WERI-Rb-1 (cell line): ENCODE data around the gene CCDC57.

Source experiments
- DNase-seq: peaks from one replicate; pipeline ENCODE4 v3.0.0-alpha.2; 2020
- H3K27ac ChIP-seq: fragments of 250-450 bp; sonication (Bioruptor Pico); 2 replicates; pipeline ENCODE4 v1.5.1; 2020; ENCODE audit warnings: mild to moderate bottlenecking, moderate library complexity
- H3K27me3 ChIP-seq: fragments of 250-450 bp; sonication (Bioruptor Pico); 2 replicates; pipeline ENCODE4 v1.5.1; 2021; ENCODE audit warnings: mild to moderate bottlenecking, low read depth, moderate library complexity; ENCODE audit not compliant: insufficient read depth, severe bottlenecking
- H3K36me3 ChIP-seq: fragments of 250-450 bp; sonication (Bioruptor Pico); 2 replicates; pipeline ENCODE4 v1.5.1; 2020; ENCODE audit warnings: mild to moderate bottlenecking, moderate library complexity
- H3K4me3 ChIP-seq: 2 replicates; pipeline ENCODE4 v1.5.1; 2011; ENCODE audit warnings: low read depth, mild to moderate bottlenecking, control low read depth, low read length
- H3K9me3 ChIP-seq: fragments of 250-450 bp; sonication (Bioruptor Pico); 2 replicates; pipeline ENCODE4 v1.5.1; 2021; ENCODE audit warnings: mild to moderate bottlenecking, moderate library complexity; ENCODE audit not compliant: severe bottlenecking
- CTCF ChIP-seq: IDR thresholded peaks from 2 replicates; pipeline ENCODE4 v1.5.1; 2011; ENCODE audit warnings: low read depth, mild to moderate bottlenecking, control low read depth, inconsistent platforms, low read length

CCDC57 gene

GRCh38 chr17:82092995-82093751 lies 119.5 kb downstream of the CCDC57 start:
- Histone ChIP-seq H3K9me3 (peaks cover 4% of the 10 kb centered on the region), H3K36me3 (peaks cover 96% of the 10 kb centered on the region), H3K27ac (no peak overlapping the region), H3K27me3 (no peaks in the 10 kb centered on the region), H3K4me3 (no peak overlapping the region)
- peak; percentile 7 for DNase-seq
- TF ChIP-seq CTCF, result no peak

GRCh38 chr17:82092628-82092994 lies 120.0 kb downstream of the CCDC57 start:
- TF ChIP-seq CTCF, result no peak
- no peaks in the 10 kb centered on the region for H3K27me3 ChIP-seq
- peaks cover 98% of the 10 kb centered on the region for H3K36me3 ChIP-seq
- DNase-seq, result no peak
- H3K4me3 ChIP-seq, result no peak overlapping the region
- no peak overlapping the region for H3K27ac ChIP-seq
- peaks cover 4% of the 10 kb centered on the region for H3K9me3 ChIP-seq

- peaks cover 4% of the 10 kb centered on the region for H3K9me3 ChIP-seq
- no peak for DNase-seq
- peaks cover 98% of the 10 kb centered on the region for H3K36me3 ChIP-seq
- no peaks in the 10 kb centered on the region for H3K27me3 ChIP-seq
- H3K4me3 ChIP-seq, result no peak overlapping the region
- no peak overlapping the region for H3K27ac ChIP-seq
- no peak for TF ChIP-seq CTCF
Measured at GRCh38 chr17:82092094-82092586, 120.5 kb downstream of the CCDC57 start.

GRCh38 chr17:82091264-82092066 lies 121.2 kb downstream of the CCDC57 start:
- no peak for DNase-seq
- Histone ChIP-seq H3K4me3 (no peak overlapping the region), H3K27me3 (no peaks in the 10 kb centered on the region), H3K27ac (no peak overlapping the region), H3K9me3 (peaks cover 2% of the 10 kb centered on the region), H3K36me3 (peaks cover 97% of the 10 kb centered on the region)
- no peak for TF ChIP-seq CTCF

- Histone ChIP-seq H3K36me3 (peaks cover 97% of the 10 kb centered on the region), H3K9me3 (peaks cover 2% of the 10 kb centered on the region), H3K27me3 (no peaks in the 10 kb centered on the region), H3K4me3 (no peak overlapping the region), H3K27ac (no peak overlapping the region)
- TF ChIP-seq CTCF, result no peak
- peak; percentile 35 for DNase-seq
Measured at GRCh38 chr17:82090549-82091263, 121.9 kb downstream of the CCDC57 start.
